DND-41 (cell line): ENCODE measurements around the gene GPR15LG.

Source experiments
- ATAC-seq: fragments of 200-7000 bp; cut with Tn5 transposase; 3 replicates; pipeline ENCODE4 v1.9.1; 2021; ENCODE audit warnings: low read depth; ENCODE audit not compliant: insufficient read depth
- DNase-seq: peaks from one replicate; pipeline ENCODE4 v3.0.0-alpha.2; 2020
- H2AFZ ChIP-seq: 2 replicates; pipeline ENCODE4 v1.6.0; 2012; ENCODE audit warnings: low read depth, low read length
- H3K27ac ChIP-seq: 2 replicates; pipeline ENCODE4 v1.5.1; 2012; ENCODE audit warnings: low read length, inconsistent platforms
- H3K27me3 ChIP-seq: fragments of 200-600 bp; sonication (generic); 2 replicates; pipeline ENCODE4 v1.6.0; 2012; ENCODE audit warnings: low read length, mild to moderate bottlenecking, inconsistent platforms; ENCODE audit not compliant: insufficient read depth, poor library complexity
- H3K36me3 ChIP-seq: 2 replicates; pipeline ENCODE4 v1.5.1; 2012; ENCODE audit warnings: low read length, inconsistent platforms; ENCODE audit not compliant: insufficient read depth
- H3K4me1 ChIP-seq: 2 replicates; pipeline ENCODE4 v1.5.1; 2012; ENCODE audit warnings: mild to moderate bottlenecking, low read length; ENCODE audit not compliant: insufficient read depth
- H3K4me2 ChIP-seq: 2 replicates; pipeline ENCODE4 v1.6.0; 2012; ENCODE audit warnings: mild to moderate bottlenecking, moderate library complexity, low read length, inconsistent platforms; ENCODE audit not compliant: insufficient read depth
- H3K4me3 ChIP-seq, 2 experiments: fragments of 200-600 bp in 1 of 2; shearing (Covaris generic) in 1 of 2; 2 replicates each; pipeline ENCODE4 v1.5.1; 2012 to 2016; ENCODE audit warnings: inconsistent platforms in 2 of 2, low read length in 2 of 2, mild to moderate bottlenecking in 2 of 2, low read depth in 1 of 2, moderate library complexity in 1 of 2
- H3K79me2 ChIP-seq: 2 replicates; pipeline ENCODE4 v1.6.0; 2012; ENCODE audit warnings: low read length, inconsistent platforms; ENCODE audit not compliant: insufficient read depth
- H3K9ac ChIP-seq: 2 replicates; pipeline ENCODE4 v1.6.0; 2012; ENCODE audit warnings: low read depth, mild to moderate bottlenecking, inconsistent platforms, low read length, moderate library complexity
- H3K9me3 ChIP-seq: 2 replicates; pipeline ENCODE4 v1.5.1; 2012; ENCODE audit warnings: low read length, moderate library complexity, mild to moderate bottlenecking, inconsistent platforms; ENCODE audit not compliant: insufficient read depth, severe bottlenecking
- H4K20me1 ChIP-seq: 2 replicates; pipeline ENCODE4 v1.6.0; 2012; ENCODE audit warnings: low read length; ENCODE audit not compliant: insufficient read depth
- CTCF ChIP-seq: IDR thresholded peaks from 2 replicates; pipeline ENCODE4 v1.5.1; 2012; ENCODE audit warnings: borderline replicate concordance, low read length, moderate library complexity, mild to moderate bottlenecking; ENCODE audit not compliant: poor library complexity, severe bottlenecking; ENCODE audit errors: extremely low read depth
- EZH2 ChIP-seq: IDR thresholded peaks from 3 replicates; pipeline ENCODE4 v1.6.1; 2012; ENCODE audit warnings: borderline replicate concordance, low read depth, mild to moderate bottlenecking, moderate library complexity, low read length, inconsistent platforms; ENCODE audit not compliant: severe bottlenecking

Gene GPR15LG

GRCh38 chr10:84205049-84205852, 31.6 kb downstream of the GPR15LG start:
- Histone ChIP-seq H3K9me3 (no peaks in the 10 kb centered on the region), H3K27me3 (peaks cover 3% of the 10 kb centered on the region), H3K9ac (no peak overlapping the region), H3K27ac (no peak overlapping the region), H2AFZ (no peak overlapping the region), H3K4me3 (no peak overlapping the region), H3K36me3 (no peaks in the 10 kb centered on the region), H4K20me1 (no peaks in the 10 kb centered on the region), H3K4me2 (no peak overlapping the region), H3K4me1 (no peaks in the 10 kb centered on the region), H3K79me2 (no peaks in the 10 kb centered on the region)
- DNase-seq (peak; percentile 53), ATAC-seq (peak; percentile 85)
- TF ChIP-seq CTCF (peak; percentile 82), EZH2 (no peak)

- TF ChIP-seq EZH2 (no peak), CTCF (no peak)
- DNase-seq: no peak
Measured at GRCh38 chr10:84205853-84206525, 32.4 kb downstream of the GPR15LG start.

GRCh38 chr10:84208023-84208422, 34.4 kb downstream of the GPR15LG start:
- no peak overlapping the region for H2AFZ ChIP-seq
- peaks cover 3% of the 10 kb centered on the region for H3K27me3 ChIP-seq
- DNase-seq (no peak), ATAC-seq (no peak)
- no peaks in the 10 kb centered on the region for H3K4me1 ChIP-seq
- H3K36me3 ChIP-seq: no peaks in the 10 kb centered on the region
- no peak for TF ChIP-seq EZH2
- no peak for TF ChIP-seq CTCF
- H3K4me2 ChIP-seq: no peak overlapping the region
- no peak overlapping the region for H3K27ac ChIP-seq
- no peak overlapping the region for H3K4me3 ChIP-seq
- H3K79me2 ChIP-seq: no peaks in the 10 kb centered on the region
- no peaks in the 10 kb centered on the region for H4K20me1 ChIP-seq
- no peak overlapping the region for H3K9ac ChIP-seq
- no peaks in the 10 kb centered on the region for H3K9me3 ChIP-seq

More at GRCh38 chr10:84205853-84206525, 32.4 kb downstream of the GPR15LG start:
- ATAC-seq: no peak
- no peak overlapping the region for H3K4me2 ChIP-seq
- no peak overlapping the region for H3K4me3 ChIP-seq
- no peak overlapping the region for H2AFZ ChIP-seq
- no peaks in the 10 kb centered on the region for H3K36me3 ChIP-seq
- no peak overlapping the region for H3K27ac ChIP-seq
- H3K4me1 ChIP-seq: no peaks in the 10 kb centered on the region
- H4K20me1 ChIP-seq: no peaks in the 10 kb centered on the region
- no peak overlapping the region for H3K9ac ChIP-seq
- no peaks in the 10 kb centered on the region for H3K79me2 ChIP-seq
- no peaks in the 10 kb centered on the region for H3K9me3 ChIP-seq
- H3K27me3 ChIP-seq: peaks cover 3% of the 10 kb centered on the region
